ENCODE measurements around the gene LMF1.

DNA sequence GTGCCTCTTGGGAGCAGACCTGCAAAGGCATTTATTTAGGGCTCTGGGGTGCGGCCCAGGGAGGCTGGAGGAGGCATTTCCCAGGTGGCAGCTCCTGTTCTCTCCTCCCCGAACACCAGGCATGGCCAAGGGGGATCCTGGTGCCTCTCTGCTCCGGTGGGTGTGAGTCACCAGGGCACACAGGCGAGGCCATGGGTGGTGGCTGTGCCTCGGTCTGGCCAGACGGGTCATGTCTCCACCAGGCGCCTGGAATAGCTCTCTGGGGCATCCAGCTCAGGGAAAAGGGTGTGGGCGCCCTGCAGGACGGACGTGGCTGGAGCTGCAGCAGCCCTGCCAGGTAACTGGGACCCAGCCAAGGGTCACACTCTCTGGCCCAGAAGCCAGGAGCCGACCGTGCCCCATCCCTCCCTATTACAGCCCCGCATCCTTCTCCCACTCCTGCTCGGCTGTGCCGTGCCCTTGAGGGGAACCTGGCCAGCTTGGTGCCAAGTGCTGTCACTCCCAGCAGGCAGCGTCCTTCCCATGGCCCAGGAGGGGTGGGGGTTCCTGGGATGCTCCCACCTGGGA lies 36.6 kb upstream of the LMF1 start:
- TF ChIP-seq ZNF652 (CRISPR knock-in tag; IDR thresholded peaks at IDR 0.05; ENCODE audit: borderline replicate concordance, low read depth) (no peak), SETDB1 (CRISPR knock-in tag; IDR thresholded peaks at IDR 0.05; ENCODE audit: borderline replicate concordance) (no peak), BRCA1 (CRISPR knock-in tag; IDR thresholded peaks at IDR 0.05) (no peak), TAF1 (CRISPR knock-in tag; IDR thresholded peaks at IDR 0.05) (no peak), FOXJ3 (CRISPR knock-in tag; IDR thresholded peaks at IDR 0.05; ENCODE audit: borderline replicate concordance) (no peak), POLR2AphosphoS5 (IDR thresholded peaks at IDR 0.05; ENCODE audit: low read depth, low read length) (no peak), POLR2A (IDR thresholded peaks at IDR 0.05; ENCODE audit: insufficient read depth in 1 of 2, low read depth in 2 of 2, low read length in 2 of 2) (no peak), KDM6A (CRISPR knock-in tag; IDR thresholded peaks at IDR 0.05; ENCODE audit: low read depth) (no peak), SIN3A (IDR thresholded peaks at IDR 0.05; ENCODE audit: borderline replicate concordance, low read depth, low read length) (no peak)
- TF ChIP-seq, protein P1, sequence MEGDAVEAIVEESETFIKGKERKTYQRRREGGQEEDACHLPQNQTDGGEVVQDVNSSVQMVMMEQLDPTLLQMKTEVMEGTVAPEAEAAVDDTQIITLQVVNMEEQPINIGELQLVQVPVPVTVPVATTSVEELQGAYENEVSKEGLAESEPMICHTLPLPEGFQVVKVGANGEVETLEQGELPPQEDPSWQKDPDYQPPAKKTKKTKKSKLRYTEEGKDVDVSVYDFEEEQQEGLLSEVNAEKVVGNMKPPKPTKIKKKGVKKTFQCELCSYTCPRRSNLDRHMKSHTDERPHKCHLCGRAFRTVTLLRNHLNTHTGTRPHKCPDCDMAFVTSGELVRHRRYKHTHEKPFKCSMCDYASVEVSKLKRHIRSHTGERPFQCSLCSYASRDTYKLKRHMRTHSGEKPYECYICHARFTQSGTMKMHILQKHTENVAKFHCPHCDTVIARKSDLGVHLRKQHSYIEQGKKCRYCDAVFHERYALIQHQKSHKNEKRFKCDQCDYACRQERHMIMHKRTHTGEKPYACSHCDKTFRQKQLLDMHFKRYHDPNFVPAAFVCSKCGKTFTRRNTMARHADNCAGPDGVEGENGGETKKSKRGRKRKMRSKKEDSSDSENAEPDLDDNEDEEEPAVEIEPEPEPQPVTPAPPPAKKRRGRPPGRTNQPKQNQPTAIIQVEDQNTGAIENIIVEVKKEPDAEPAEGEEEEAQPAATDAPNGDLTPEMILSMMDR (CRISPR knock-in tag; IDR thresholded peaks at IDR 0.05): no peak
- TF ChIP-seq, protein P2, sequence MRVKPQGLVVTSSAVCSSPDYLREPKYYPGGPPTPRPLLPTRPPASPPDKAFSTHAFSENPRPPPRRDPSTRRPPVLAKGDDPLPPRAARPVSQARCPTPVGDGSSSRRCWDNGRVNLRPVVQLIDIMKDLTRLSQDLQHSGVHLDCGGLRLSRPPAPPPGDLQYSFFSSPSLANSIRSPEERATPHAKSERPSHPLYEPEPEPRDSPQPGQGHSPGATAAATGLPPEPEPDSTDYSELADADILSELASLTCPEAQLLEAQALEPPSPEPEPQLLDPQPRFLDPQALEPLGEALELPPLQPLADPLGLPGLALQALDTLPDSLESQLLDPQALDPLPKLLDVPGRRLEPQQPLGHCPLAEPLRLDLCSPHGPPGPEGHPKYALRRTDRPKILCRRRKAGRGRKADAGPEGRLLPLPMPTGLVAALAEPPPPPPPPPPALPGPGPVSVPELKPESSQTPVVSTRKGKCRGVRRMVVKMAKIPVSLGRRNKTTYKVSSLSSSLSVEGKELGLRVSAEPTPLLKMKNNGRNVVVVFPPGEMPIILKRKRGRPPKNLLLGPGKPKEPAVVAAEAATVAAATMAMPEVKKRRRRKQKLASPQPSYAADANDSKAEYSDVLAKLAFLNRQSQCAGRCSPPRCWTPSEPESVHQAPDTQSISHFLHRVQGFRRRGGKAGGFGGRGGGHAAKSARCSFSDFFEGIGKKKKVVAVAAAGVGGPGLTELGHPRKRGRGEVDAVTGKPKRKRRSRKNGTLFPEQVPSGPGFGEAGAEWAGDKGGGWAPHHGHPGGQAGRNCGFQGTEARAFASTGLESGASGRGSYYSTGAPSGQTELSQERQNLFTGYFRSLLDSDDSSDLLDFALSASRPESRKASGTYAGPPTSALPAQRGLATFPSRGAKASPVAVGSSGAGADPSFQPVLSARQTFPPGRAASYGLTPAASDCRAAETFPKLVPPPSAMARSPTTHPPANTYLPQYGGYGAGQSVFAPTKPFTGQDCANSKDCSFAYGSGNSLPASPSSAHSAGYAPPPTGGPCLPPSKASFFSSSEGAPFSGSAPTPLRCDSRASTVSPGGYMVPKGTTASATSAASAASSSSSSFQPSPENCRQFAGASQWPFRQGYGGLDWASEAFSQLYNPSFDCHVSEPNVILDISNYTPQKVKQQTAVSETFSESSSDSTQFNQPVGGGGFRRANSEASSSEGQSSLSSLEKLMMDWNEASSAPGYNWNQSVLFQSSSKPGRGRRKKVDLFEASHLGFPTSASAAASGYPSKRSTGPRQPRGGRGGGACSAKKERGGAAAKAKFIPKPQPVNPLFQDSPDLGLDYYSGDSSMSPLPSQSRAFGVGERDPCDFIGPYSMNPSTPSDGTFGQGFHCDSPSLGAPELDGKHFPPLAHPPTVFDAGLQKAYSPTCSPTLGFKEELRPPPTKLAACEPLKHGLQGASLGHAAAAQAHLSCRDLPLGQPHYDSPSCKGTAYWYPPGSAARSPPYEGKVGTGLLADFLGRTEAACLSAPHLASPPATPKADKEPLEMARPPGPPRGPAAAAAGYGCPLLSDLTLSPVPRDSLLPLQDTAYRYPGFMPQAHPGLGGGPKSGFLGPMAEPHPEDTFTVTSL (CRISPR knock-in tag; IDR thresholded peaks at IDR 0.05; ENCODE audit: borderline replicate concordance): no peak
- TF ChIP-seq, protein P3, sequence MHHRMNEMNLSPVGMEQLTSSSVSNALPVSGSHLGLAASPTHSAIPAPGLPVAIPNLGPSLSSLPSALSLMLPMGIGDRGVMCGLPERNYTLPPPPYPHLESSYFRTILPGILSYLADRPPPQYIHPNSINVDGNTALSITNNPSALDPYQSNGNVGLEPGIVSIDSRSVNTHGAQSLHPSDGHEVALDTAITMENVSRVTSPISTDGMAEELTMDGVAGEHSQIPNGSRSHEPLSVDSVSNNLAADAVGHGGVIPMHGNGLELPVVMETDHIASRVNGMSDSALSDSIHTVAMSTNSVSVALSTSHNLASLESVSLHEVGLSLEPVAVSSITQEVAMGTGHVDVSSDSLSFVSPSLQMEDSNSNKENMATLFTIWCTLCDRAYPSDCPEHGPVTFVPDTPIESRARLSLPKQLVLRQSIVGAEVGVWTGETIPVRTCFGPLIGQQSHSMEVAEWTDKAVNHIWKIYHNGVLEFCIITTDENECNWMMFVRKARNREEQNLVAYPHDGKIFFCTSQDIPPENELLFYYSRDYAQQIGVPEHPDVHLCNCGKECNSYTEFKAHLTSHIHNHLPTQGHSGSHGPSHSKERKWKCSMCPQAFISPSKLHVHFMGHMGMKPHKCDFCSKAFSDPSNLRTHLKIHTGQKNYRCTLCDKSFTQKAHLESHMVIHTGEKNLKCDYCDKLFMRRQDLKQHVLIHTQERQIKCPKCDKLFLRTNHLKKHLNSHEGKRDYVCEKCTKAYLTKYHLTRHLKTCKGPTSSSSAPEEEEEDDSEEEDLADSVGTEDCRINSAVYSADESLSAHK (CRISPR knock-in tag; IDR thresholded peaks at IDR 0.05; ENCODE audit: borderline replicate concordance): no peak

Measured in HepG2 (cell line).